Stimulated activated CD4-positive, alpha-beta T cell treated with anti-CD3 and anti-CD28 coated beads, Interleukin-1b, Interleukin-23, amount 100 ng/mL, for 24 hours (primary cell): ENCODE data around the gene ADK.
"Not testable (repeated sequence)": the region's sequence is repeated elsewhere in the genome, so short reads cannot be mapped to it uniquely, and the experiment has no call there.

Experiments used
- DNase-seq, 4 experiments: peaks; one replicate each; pipeline ENCODE4 v3.0.0-alpha.2; 2020; ENCODE audit warnings: low read depth in 4 of 4, low spot score in 1 of 4

Gene ADK

GRCh38 chr10:74150990-74151878 is at the start of gene ADK:
TSS of gene ADK (plus strand) at chr10:74151221. CDS start at chr10:74151279, 58 bp downstream.
- peak; percentile 100 for DNase-seq

- DNase-seq = no peak
Observed at GRCh38 chr10:74103560-74104258, 47.3 kb upstream of the ADK start.

GRCh38 chr10:74104480-74104879 is 46.5 kb upstream of the ADK start:
- no peak for DNase-seq

GRCh38 chr10:74104996-74105395 is 46.0 kb upstream of the ADK start:
- no peak for DNase-seq

GRCh38 chr10:74107391-74107790 is 43.6 kb upstream of the ADK start:
- no peak for DNase-seq

GRCh38 chr10:74109452-74109851 is 41.6 kb upstream of the ADK start:
- no peak for DNase-seq

GRCh38 chr10:74110120-74110519 is 40.9 kb upstream of the ADK start:
- no peak for DNase-seq

- no peak for DNase-seq
Observed at GRCh38 chr10:74111799-74112198, 39.2 kb upstream of the ADK start.

- DNase-seq = no peak
Observed at GRCh38 chr10:74113546-74113945, 37.5 kb upstream of the ADK start.

- DNase-seq = no peak
Observed at GRCh38 chr10:74114041-74114448, 37.0 kb upstream of the ADK start.

- no peak for DNase-seq
Observed at GRCh38 chr10:74117738-74118137, 33.3 kb upstream of the ADK start.

- no peak for DNase-seq
Observed at GRCh38 chr10:74118804-74119203, 32.2 kb upstream of the ADK start.

- DNase-seq = no peak
Observed at GRCh38 chr10:74120911-74121310, 30.1 kb upstream of the ADK start.

GRCh38 chr10:74121368-74121767 is 29.7 kb upstream of the ADK start:
- no peak for DNase-seq

- no peak for DNase-seq
Observed at GRCh38 chr10:74122060-74122459, 29.0 kb upstream of the ADK start.

- no peak for DNase-seq
Observed at GRCh38 chr10:74123081-74123480, 27.9 kb upstream of the ADK start.

GRCh38 chr10:74133923-74134820 is 16.8 kb upstream of the ADK start:
- DNase-seq = no peak

GRCh38 chr10:74135452-74135851 is 15.6 kb upstream of the ADK start:
- no peak for DNase-seq

- DNase-seq = no peak
Observed at GRCh38 chr10:74137992-74138391, 13.0 kb upstream of the ADK start.

GRCh38 chr10:74138596-74138995 is 12.4 kb upstream of the ADK start:
- not testable (repeated sequence) for DNase-seq

- no peak for DNase-seq
Observed at GRCh38 chr10:74139981-74140380, 11.0 kb upstream of the ADK start.
